Liver (tissue), 9 donors: Measurements from ENCODE around the gene PALS2. TPM values are rescaled to one million over a fixed set of nuclear protein-coding genes. Genes with fewer than 3 reads are reported as not detected.
A peak's percentile ranks its signal among the peaks of the same experiment; 100 is the strongest.

ENCODE experiments used
- DNase-seq: peaks from one replicate; pipeline ENCODE4 v3.0.0-alpha.2; 2017; ENCODE audit warnings: low spot score
- H3K27ac ChIP-seq, 2 donors: one replicate each; pipeline ENCODE4 v1.7.0; 2013; ENCODE audit warnings: inconsistent platforms in 2 of 2, low read length in 2 of 2, control low read depth in 1 of 2, low read depth in 1 of 2, mild to moderate bottlenecking in 1 of 2
- H3K27me3 ChIP-seq, 4 donors: one replicate each; pipeline versions ENCODE4 v1.6.1 to v1.7.0; 2013; ENCODE audit warnings: low read length in 3 of 4, inconsistent platforms in 1 of 4, mild to moderate bottlenecking in 1 of 4, moderate library complexity in 1 of 4; ENCODE audit not compliant: control insufficient read depth in 4 of 4, insufficient read depth in 4 of 4
- H3K36me3 ChIP-seq, 4 donors: one replicate each; pipeline versions ENCODE4 v1.6.1 to v1.7.0; 2013; ENCODE audit warnings: low read length in 3 of 4, mild to moderate bottlenecking in 3 of 4, low read depth in 1 of 4, moderate library complexity in 1 of 4; ENCODE audit not compliant: control insufficient read depth in 4 of 4, insufficient read depth in 3 of 4
- H3K4me1 ChIP-seq, 4 donors: one replicate each; pipeline versions ENCODE4 v1.6.1 to v1.7.0; 2013; ENCODE audit warnings: low read length in 3 of 4, mild to moderate bottlenecking in 3 of 4, moderate library complexity in 1 of 4; ENCODE audit not compliant: control insufficient read depth in 4 of 4, insufficient read depth in 4 of 4
- H3K4me3 ChIP-seq, 3 donors: one replicate each; pipeline versions ENCODE4 v1.6.1 to v1.7.0; 2013; ENCODE audit warnings: low read length in 3 of 3, control low read depth in 1 of 3, low read depth in 1 of 3, mild to moderate bottlenecking in 1 of 3
- H3K9ac ChIP-seq, 2 donors: one replicate each; pipeline ENCODE4 v1.7.0; 2013; ENCODE audit warnings: low read length in 2 of 2, mild to moderate bottlenecking in 2 of 2, moderate library complexity in 2 of 2, control low read depth in 1 of 2, low read depth in 1 of 2
- H3K9me3 ChIP-seq, 4 donors: one replicate each; pipeline versions ENCODE4 v1.6.1 to v1.7.0; 2013; ENCODE audit warnings: low read length in 3 of 4; ENCODE audit not compliant: control insufficient read depth in 4 of 4
- CTCF ChIP-seq: fragments of 150-350 bp; IDR thresholded peaks from 2 replicates; pipeline ENCODE4 v1.5.1; 2017; ENCODE audit warnings: improper control_type of control experiment, low read depth, low read length; ENCODE audit not compliant: missing input control
- EGR1 ChIP-seq, 2 donors: IDR thresholded peaks; 2 replicates each; pipeline ENCODE4 v1.6.1; 2016 to 2018; ENCODE audit warnings: antibody characterized with exemption in 2 of 2, low read depth in 2 of 2
- FOXA1 ChIP-seq: IDR thresholded peaks from 2 replicates; pipeline ENCODE4 v1.6.1; 2016; ENCODE audit warnings: antibody characterized with exemption
- FOXA2 ChIP-seq: IDR thresholded peaks from 2 replicates; pipeline ENCODE4 v1.6.1; 2016; ENCODE audit warnings: antibody characterized with exemption
- HNF4A ChIP-seq, 2 donors: conservative IDR thresholded peaks; 2 replicates each; pipeline ENCODE4 v1.6.1; 2016; ENCODE audit warnings: antibody characterized with exemption in 2 of 2, mild to moderate bottlenecking in 2 of 2
- JUND ChIP-seq, 2 donors: IDR thresholded peaks; 2 replicates each; pipeline ENCODE4 v1.6.1; 2016; ENCODE audit warnings: antibody characterized with exemption in 2 of 2
- RAD21 ChIP-seq, 2 donors: IDR thresholded peaks; 2 replicates each; pipeline ENCODE4 v1.6.1; 2016; ENCODE audit warnings: antibody characterized with exemption in 2 of 2, mild to moderate bottlenecking in 2 of 2
- SP1 ChIP-seq: IDR thresholded peaks from 2 replicates; pipeline ENCODE4 v1.6.1; 2018; ENCODE audit warnings: antibody characterized with exemption, mild to moderate bottlenecking
- TAF1 ChIP-seq: conservative IDR thresholded peaks from 2 replicates; pipeline ENCODE4 v1.6.1; 2016; ENCODE audit warnings: antibody characterized with exemption, mild to moderate bottlenecking
- YY1 ChIP-seq: IDR thresholded peaks from 2 replicates; pipeline ENCODE4 v1.6.1; 2016; ENCODE audit warnings: antibody characterized with exemption, mild to moderate bottlenecking
- WGBS: extraction: QIAGEN DNeasy Blood & Tissue Kit; methylation state at CpG from one replicate; pipeline ENCODE4 v1.1.7; 2013; 5-methylcytosine and 5-hydroxymethylcytosine counted together
- polyA plus RNA-seq, 2 donors: library from polyadenylated mRNA; stranded (reverse) in 1 of 2; unstranded in 1 of 2; fragments of 200-250 nt in 1 of 2; fragments of >200 nt in 1 of 2; fragmentation: Nextera tagmentation in 1 of 2; extraction: Ambion mirVana in 1 of 2; gene quantifications; one replicate each; pipeline versions ENCODE4 v1.2.1 to v1.2.3, GENCODE V29; 2013 to 2015
- total RNA-seq, 2 donors: library from RNA; depleted of rRNA; stranded (reverse); fragments of >200 nt; gene quantifications; one replicate each; pipeline ENCODE4 v1.2.3, GENCODE V29; 2014
- TF ChIP-seq, protein P1 (sequence below): IDR thresholded peaks from 2 replicates; pipeline ENCODE4 v1.6.1; 2016; ENCODE audit warnings: antibody characterized with exemption, mild to moderate bottlenecking
- TF ChIP-seq, protein P2 (sequence below): IDR thresholded peaks from 2 replicates; pipeline ENCODE4 v1.6.1; 2016; ENCODE audit warnings: antibody characterized with exemption
- donor health status: healthy.
- donor health status: healthy.
- donor health status: healthy.
- donor health status: healthy.
- donor health status: healthy.

The PALS2 gene
- total and polyA plus RNA-seq, 4 donors = 6.0 to 10.5 (median 8.9) TPM

GRCh38 chr7:24570983-24571382, 2.3 kb upstream of the PALS2 start:
- Histone ChIP-seq H3K36me3 (no peaks in the 10 kb centered on the region), H3K27ac (no peak overlapping the region), H3K9ac (no peak overlapping the region), H3K4me1 (peaks cover 7 to 19% (median 10%) of the 10 kb centered on the region in 4 donors), H3K27me3 (no peaks in the 10 kb centered on the region), H3K9me3 (no peaks in the 10 kb centered on the region), H3K4me3 (no peak overlapping the region)
- DNase-seq = no peak
- WGBS = 78% methylated on average over 2 of the region's 2 CpGs
- TF ChIP-seq FOXA1 (no peak), JUND (IDR thresholded peaks at IDR 0.05) (no peak), RAD21 (IDR thresholded peaks at IDR 0.05) (no peak), YY1 (no peak), FOXA2 (no peak), SP1 (no peak)

GRCh38 chr7:24572016-24572392, 1.2 kb upstream of the PALS2 start:
- Histone ChIP-seq H3K9ac (peak overlapping the region in 1 of 2 donors; percentile 58), H3K27me3 (no peaks in the 10 kb centered on the region), H3K27ac (no peak overlapping the region), H3K4me1 (peaks cover 7 to 19% (median 12%) of the 10 kb centered on the region in 4 donors), H3K4me3 (peak overlapping the region in 1 of 3 donors; percentile 99), H3K9me3 (no peaks in the 10 kb centered on the region), H3K36me3 (no peaks in the 10 kb centered on the region)
- TF ChIP-seq, protein P1, sequence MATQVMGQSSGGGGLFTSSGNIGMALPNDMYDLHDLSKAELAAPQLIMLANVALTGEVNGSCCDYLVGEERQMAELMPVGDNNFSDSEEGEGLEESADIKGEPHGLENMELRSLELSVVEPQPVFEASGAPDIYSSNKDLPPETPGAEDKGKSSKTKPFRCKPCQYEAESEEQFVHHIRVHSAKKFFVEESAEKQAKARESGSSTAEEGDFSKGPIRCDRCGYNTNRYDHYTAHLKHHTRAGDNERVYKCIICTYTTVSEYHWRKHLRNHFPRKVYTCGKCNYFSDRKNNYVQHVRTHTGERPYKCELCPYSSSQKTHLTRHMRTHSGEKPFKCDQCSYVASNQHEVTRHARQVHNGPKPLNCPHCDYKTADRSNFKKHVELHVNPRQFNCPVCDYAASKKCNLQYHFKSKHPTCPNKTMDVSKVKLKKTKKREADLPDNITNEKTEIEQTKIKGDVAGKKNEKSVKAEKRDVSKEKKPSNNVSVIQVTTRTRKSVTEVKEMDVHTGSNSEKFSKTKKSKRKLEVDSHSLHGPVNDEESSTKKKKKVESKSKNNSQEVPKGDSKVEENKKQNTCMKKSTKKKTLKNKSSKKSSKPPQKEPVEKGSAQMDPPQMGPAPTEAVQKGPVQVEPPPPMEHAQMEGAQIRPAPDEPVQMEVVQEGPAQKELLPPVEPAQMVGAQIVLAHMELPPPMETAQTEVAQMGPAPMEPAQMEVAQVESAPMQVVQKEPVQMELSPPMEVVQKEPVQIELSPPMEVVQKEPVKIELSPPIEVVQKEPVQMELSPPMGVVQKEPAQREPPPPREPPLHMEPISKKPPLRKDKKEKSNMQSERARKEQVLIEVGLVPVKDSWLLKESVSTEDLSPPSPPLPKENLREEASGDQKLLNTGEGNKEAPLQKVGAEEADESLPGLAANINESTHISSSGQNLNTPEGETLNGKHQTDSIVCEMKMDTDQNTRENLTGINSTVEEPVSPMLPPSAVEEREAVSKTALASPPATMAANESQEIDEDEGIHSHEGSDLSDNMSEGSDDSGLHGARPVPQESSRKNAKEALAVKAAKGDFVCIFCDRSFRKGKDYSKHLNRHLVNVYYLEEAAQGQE = no peak
- no peak for TF ChIP-seq EGR1 (IDR thresholded peaks at IDR 0.05; ENCODE audit: low read depth in 2 of 2)
- TF ChIP-seq RAD21 (IDR thresholded peaks at IDR 0.05) = no peak
- TF ChIP-seq, protein P2, sequence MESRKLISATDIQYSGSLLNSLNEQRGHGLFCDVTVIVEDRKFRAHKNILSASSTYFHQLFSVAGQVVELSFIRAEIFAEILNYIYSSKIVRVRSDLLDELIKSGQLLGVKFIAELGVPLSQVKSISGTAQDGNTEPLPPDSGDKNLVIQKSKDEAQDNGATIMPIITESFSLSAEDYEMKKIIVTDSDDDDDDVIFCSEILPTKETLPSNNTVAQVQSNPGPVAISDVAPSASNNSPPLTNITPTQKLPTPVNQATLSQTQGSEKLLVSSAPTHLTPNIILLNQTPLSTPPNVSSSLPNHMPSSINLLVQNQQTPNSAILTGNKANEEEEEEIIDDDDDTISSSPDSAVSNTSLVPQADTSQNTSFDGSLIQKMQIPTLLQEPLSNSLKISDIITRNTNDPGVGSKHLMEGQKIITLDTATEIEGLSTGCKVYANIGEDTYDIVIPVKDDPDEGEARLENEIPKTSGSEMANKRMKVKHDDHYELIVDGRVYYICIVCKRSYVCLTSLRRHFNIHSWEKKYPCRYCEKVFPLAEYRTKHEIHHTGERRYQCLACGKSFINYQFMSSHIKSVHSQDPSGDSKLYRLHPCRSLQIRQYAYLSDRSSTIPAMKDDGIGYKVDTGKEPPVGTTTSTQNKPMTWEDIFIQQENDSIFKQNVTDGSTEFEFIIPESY = no peak
- no peak for TF ChIP-seq HNF4A (conservative IDR thresholded peaks at IDR 0.05)
- no peak for TF ChIP-seq TAF1
- no peak for DNase-seq
- WGBS = 76% methylated on average over 4 of the region's 4 CpGs

GRCh38 chr7:24572393-24572996, 757 bp upstream of the PALS2 start:
- no peaks in the 10 kb centered on the region for H3K9me3 ChIP-seq
- peak overlapping the region; percentile 57 to 76 for H3K27ac ChIP-seq
- TF ChIP-seq TAF1 (no peak), RAD21 (IDR thresholded peaks at IDR 0.05) (no peak), CTCF (no peak), EGR1 (IDR thresholded peaks at IDR 0.05; ENCODE audit: low read depth in 2 of 2) (no peak), YY1 (no peak), HNF4A (conservative IDR thresholded peaks at IDR 0.05) (no peak)
- TF ChIP-seq, protein P1 = no peak
- no peak for DNase-seq
- H3K27me3 ChIP-seq = no peaks in the 10 kb centered on the region
- peaks cover 7 to 20% (median 12%) of the 10 kb centered on the region in 4 donors for H3K4me1 ChIP-seq
- no peaks in the 10 kb centered on the region for H3K36me3 ChIP-seq
- peak overlapping the region; percentile 66 to 99 (median 67) for H3K4me3 ChIP-seq
- 5% methylated on average over 16 of the region's 16 CpGs for WGBS
- H3K9ac ChIP-seq = peak overlapping the region; percentile 58 to 82
